MM.1S (cell line): ENCODE results near the gene VEGFA.

Source experiments
- DNase-seq: peaks from one replicate; pipeline ENCODE4 v3.0.0-alpha.2; 2015
- H2AFZ ChIP-seq: fragments of 300-600 bp; sonication (generic); 2 replicates; pipeline ENCODE4 v1.6.0; 2016; ENCODE audit warnings: antibody characterized with exemption, low read length
- H3F3A ChIP-seq: fragments of 300-600 bp; sonication (generic); 2 replicates; pipeline ENCODE4 v1.6.1; 2016; ENCODE audit warnings: mild to moderate bottlenecking, antibody characterized with exemption, low read length, moderate library complexity, mixed read lengths; ENCODE audit not compliant: insufficient read depth
- H3K27ac ChIP-seq: fragments of 300-600 bp; sonication (generic); 2 replicates; pipeline ENCODE4 v1.5.1; 2016; ENCODE audit warnings: mild to moderate bottlenecking, low read length
- H3K27me3 ChIP-seq: fragments of 300-600 bp; sonication (generic); replicated peaks from 2 replicates; pipeline ENCODE4 v1.6.0; 2016; ENCODE audit warnings: low read length; ENCODE audit not compliant: insufficient read depth
- H3K36me3 ChIP-seq: fragments of 300-600 bp; sonication (generic); replicated peaks from 2 replicates; pipeline ENCODE4 v1.6.1; 2016; ENCODE audit warnings: mild to moderate bottlenecking, low read length, mixed read lengths; ENCODE audit not compliant: insufficient read depth
- H3K4me1 ChIP-seq: fragments of 300-600 bp; sonication (generic); 2 replicates; pipeline ENCODE4 v1.6.1; 2016; ENCODE audit warnings: low read length, mixed read lengths
- H3K4me2 ChIP-seq: fragments of 300-600 bp; sonication (generic); 2 replicates; pipeline ENCODE4 v1.6.0; 2016; ENCODE audit warnings: low read depth, low read length
- H3K4me3 ChIP-seq: fragments of 300-600 bp; sonication (generic); 2 replicates; pipeline ENCODE4 v1.5.1; 2016; ENCODE audit warnings: low read length, mixed read lengths
- H3K79me2 ChIP-seq: fragments of 300-600 bp; sonication (generic); 2 replicates; pipeline ENCODE4 v1.6.1; 2016; ENCODE audit warnings: mixed run types, low read length, mixed read lengths
- H3K9ac ChIP-seq: fragments of 300-600 bp; sonication (generic); 2 replicates; pipeline ENCODE4 v1.6.1; 2016; ENCODE audit warnings: low read length, mixed read lengths
- H3K9me2 ChIP-seq: fragments of 300-600 bp; sonication (generic); replicated peaks from 2 replicates; pipeline ENCODE4 v1.6.1; 2016; ENCODE audit warnings: mild to moderate bottlenecking, low read length, mixed read lengths; ENCODE audit not compliant: insufficient read depth
- H3K9me3 ChIP-seq: fragments of 300-600 bp; sonication (generic); replicated peaks from 2 replicates; pipeline ENCODE4 v1.6.1; 2016; ENCODE audit warnings: mild to moderate bottlenecking, low read length, mixed read lengths; ENCODE audit not compliant: insufficient read depth
- H4K20me1 ChIP-seq: fragments of 300-600 bp; sonication (generic); 2 replicates; pipeline ENCODE4 v1.6.1; 2016; ENCODE audit warnings: mild to moderate bottlenecking, low read length, moderate library complexity, mixed read lengths; ENCODE audit not compliant: insufficient read depth
- EZH2 ChIP-seq: fragments of 300-600 bp; sonication (generic); optimal IDR thresholded peaks from 2 replicates; pipeline ENCODE3; 2017; ENCODE audit warnings: low read depth, mild to moderate bottlenecking, antibody characterized with exemption, low read length, mixed read lengths
- EZH2phosphoT487 ChIP-seq: fragments of 300-600 bp; sonication (generic); IDR thresholded peaks from 2 replicates; pipeline ENCODE4 v1.6.1; 2018; ENCODE audit warnings: antibody characterized with exemption, low read length
- TF ChIP-seq, protein P1 (sequence below): fragments of 300-600 bp; sonication (generic); IDR thresholded peaks from 2 replicates; pipeline ENCODE4 v1.5.1; 2016; ENCODE audit warnings: antibody characterized with exemption, low read length, mixed read lengths

Gene VEGFA

DNA sequence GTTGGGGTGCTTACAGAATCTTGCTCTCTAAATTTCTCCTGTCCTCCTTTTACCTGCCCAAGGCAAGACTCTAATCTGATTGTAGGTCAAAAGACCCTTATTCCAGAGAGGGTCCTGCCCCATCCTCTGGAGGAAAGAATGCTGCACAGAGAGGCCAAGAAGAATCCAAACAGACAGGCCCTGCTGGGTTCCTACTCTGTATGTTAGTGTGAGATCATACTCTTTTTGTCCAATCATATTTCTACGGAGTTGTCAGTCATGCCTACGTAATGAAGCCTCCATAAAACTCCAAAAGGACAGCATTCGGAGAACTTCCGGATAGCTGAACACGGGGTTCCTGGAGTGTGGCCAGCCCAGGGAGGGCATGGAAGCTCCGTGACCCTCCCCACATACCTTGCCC is 50.5 kb downstream of the VEGFA start:
- H3K79me2 ChIP-seq = no peaks in the 10 kb centered on the region
- no peaks in the 10 kb centered on the region for H3K36me3 ChIP-seq
- DNase-seq = no peak
- no peak overlapping the region for H3K27ac ChIP-seq
- H3F3A ChIP-seq = no peaks in the 10 kb centered on the region
- H3K4me1 ChIP-seq = peaks cover 3% of the 10 kb centered on the region
- no peaks in the 10 kb centered on the region for H3K9me3 ChIP-seq
- no peaks in the 10 kb centered on the region for H3K9me2 ChIP-seq
- TF ChIP-seq EZH2phosphoT487 = no peak
- TF ChIP-seq, protein P1, sequence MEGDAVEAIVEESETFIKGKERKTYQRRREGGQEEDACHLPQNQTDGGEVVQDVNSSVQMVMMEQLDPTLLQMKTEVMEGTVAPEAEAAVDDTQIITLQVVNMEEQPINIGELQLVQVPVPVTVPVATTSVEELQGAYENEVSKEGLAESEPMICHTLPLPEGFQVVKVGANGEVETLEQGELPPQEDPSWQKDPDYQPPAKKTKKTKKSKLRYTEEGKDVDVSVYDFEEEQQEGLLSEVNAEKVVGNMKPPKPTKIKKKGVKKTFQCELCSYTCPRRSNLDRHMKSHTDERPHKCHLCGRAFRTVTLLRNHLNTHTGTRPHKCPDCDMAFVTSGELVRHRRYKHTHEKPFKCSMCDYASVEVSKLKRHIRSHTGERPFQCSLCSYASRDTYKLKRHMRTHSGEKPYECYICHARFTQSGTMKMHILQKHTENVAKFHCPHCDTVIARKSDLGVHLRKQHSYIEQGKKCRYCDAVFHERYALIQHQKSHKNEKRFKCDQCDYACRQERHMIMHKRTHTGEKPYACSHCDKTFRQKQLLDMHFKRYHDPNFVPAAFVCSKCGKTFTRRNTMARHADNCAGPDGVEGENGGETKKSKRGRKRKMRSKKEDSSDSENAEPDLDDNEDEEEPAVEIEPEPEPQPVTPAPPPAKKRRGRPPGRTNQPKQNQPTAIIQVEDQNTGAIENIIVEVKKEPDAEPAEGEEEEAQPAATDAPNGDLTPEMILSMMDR = no peak
- no peak overlapping the region for H3K9ac ChIP-seq
- H3K27me3 ChIP-seq = no peaks in the 10 kb centered on the region
- H2AFZ ChIP-seq = no peak overlapping the region
- H4K20me1 ChIP-seq = no peaks in the 10 kb centered on the region
- H3K4me3 ChIP-seq = no peak overlapping the region
- H3K4me2 ChIP-seq = no peak overlapping the region

GRCh38 chr6:43821101-43821886 is 51.3 kb downstream of the VEGFA start:
- Histone ChIP-seq H3K9me3 (no peaks in the 10 kb centered on the region), H2AFZ (no peak overlapping the region), H3K79me2 (no peaks in the 10 kb centered on the region), H3K9ac (no peak overlapping the region), H3K4me2 (no peak overlapping the region), H3K4me1 (peaks cover 3% of the 10 kb centered on the region), H3K27ac (no peak overlapping the region), H3K4me3 (no peak overlapping the region), H4K20me1 (no peaks in the 10 kb centered on the region), H3F3A (no peaks in the 10 kb centered on the region), H3K27me3 (no peaks in the 10 kb centered on the region), H3K9me2 (no peaks in the 10 kb centered on the region), H3K36me3 (no peaks in the 10 kb centered on the region)
- DNase-seq = no peak
- TF ChIP-seq EZH2phosphoT487 = no peak
- TF ChIP-seq, protein P1 = no peak
- TF ChIP-seq EZH2 = no peak

DNA sequence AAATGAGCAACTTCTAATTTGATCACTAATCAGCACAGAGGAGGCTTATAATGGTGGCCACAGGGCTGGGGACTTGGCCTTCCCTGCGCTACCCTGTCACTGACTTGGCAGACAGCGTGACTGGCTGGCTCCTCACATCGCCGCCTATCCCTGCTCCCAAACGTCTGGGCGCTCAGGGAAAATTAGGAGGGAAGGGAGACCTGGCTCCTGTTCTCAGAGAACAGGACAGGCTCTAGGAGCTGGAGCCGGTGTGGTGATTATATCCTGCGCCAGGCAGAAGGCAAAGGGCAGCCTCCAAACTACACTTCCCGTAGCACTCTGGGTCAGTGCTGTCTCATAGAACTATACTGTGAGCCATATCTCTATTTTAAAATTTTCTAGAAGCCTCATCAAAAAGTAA is 53.4 kb downstream of the VEGFA start:
- no peaks in the 10 kb centered on the region for H3F3A ChIP-seq
- no peaks in the 10 kb centered on the region for H4K20me1 ChIP-seq
- H3K4me3 ChIP-seq = no peak overlapping the region
- no peak overlapping the region for H3K27ac ChIP-seq
- no peaks in the 10 kb centered on the region for H3K36me3 ChIP-seq
- H3K9ac ChIP-seq = no peak overlapping the region
- no peaks in the 10 kb centered on the region for H3K79me2 ChIP-seq
- H3K4me2 ChIP-seq = no peak overlapping the region
- no peaks in the 10 kb centered on the region for H3K9me3 ChIP-seq
- no peaks in the 10 kb centered on the region for H3K27me3 ChIP-seq
- no peaks in the 10 kb centered on the region for H3K9me2 ChIP-seq
- no peak for DNase-seq
- H3K4me1 ChIP-seq = no peaks in the 10 kb centered on the region
- no peak overlapping the region for H2AFZ ChIP-seq
- TF ChIP-seq, protein P1 = no peak
- TF ChIP-seq EZH2phosphoT487 (no peak), EZH2 (no peak)
